ENCODE results near the gene PLXNA2. TPM values are rescaled to one million over a fixed set of nuclear protein-coding genes. Genes with fewer than 3 reads are reported as not detected.

PLXNA2 gene
- polyA plus RNA-seq, 2 of the 4 experiments (the other 2 are of a cell fraction), result 0.36 to 0.87 TPM

GRCh38 chr1:208118306-208118705 lies 125.9 kb downstream of the PLXNA2 start:
- Histone ChIP-seq H3K27ac (no peak overlapping the region), H3K4me2 (no peak overlapping the region), H3K9me3 (no peaks in the 10 kb centered on the region), H3K4me3 (no peak overlapping the region), H3K4me1 (peaks cover 10% of the 10 kb centered on the region)
- WGBS (ENCODE audit: missing lambda C conversion rate), result 42% methylated on average over 4 of the region's 5 CpGs
- ChIA-PET POLR2A (no interaction called here), CTCF (interaction anchor here (0.6 to 1.7 kb wide), 5 partner anchors 14 to 1132 kb away, joined by 3 to 9 read pairs (median 3); no protein-coding TSS in a partner anchor)
- no peak for TF ChIP-seq POLR2A (IDR thresholded peaks at IDR 0.05; ENCODE audit: low read length)
- TF ChIP-seq CTCF (IDR thresholded peaks at IDR 0.05), result no peak
- no peak for TF ChIP-seq E2F6 (IDR thresholded peaks at IDR 0.05; ENCODE audit: borderline replicate concordance, low read depth)
- no peak for TF ChIP-seq RFX5 (IDR thresholded peaks at IDR 0.05)
- TF ChIP-seq MYC (IDR thresholded peaks at IDR 0.05; ENCODE audit: borderline replicate concordance, low read length), result no peak
- TF ChIP-seq JUN (IDR thresholded peaks at IDR 0.05), result no peak
- TF ChIP-seq ZNF302 (CRISPR knock-in tag; IDR thresholded peaks at IDR 0.05), result no peak
- TF ChIP-seq BHLHE40 (IDR thresholded peaks at IDR 0.05; ENCODE audit: low read depth, low read length), result no peak
- no peak for TF ChIP-seq NR3C1 (IDR thresholded peaks at IDR 0.05)
- TF ChIP-seq JUNB (IDR thresholded peaks at IDR 0.05), result no peak
- TF ChIP-seq ELK1 (IDR thresholded peaks at IDR 0.05; ENCODE audit: low read depth, low read length), result no peak
- TF ChIP-seq FOSB (CRISPR knock-in tag; IDR thresholded peaks at IDR 0.05), result no peak
- no peak for TF ChIP-seq KDM1A (IDR thresholded peaks at IDR 0.05; ENCODE audit: low read depth)
- no peak for TF ChIP-seq HOXB13 (CRISPR knock-in tag; IDR thresholded peaks at IDR 0.05; ENCODE audit: low read depth)
- TF ChIP-seq ZSCAN20 (CRISPR knock-in tag; IDR thresholded peaks at IDR 0.05), result no peak
- TF ChIP-seq NFE2L2 (conservative IDR thresholded peaks at IDR 0.05; ENCODE audit: low read length), result no peak
- TF ChIP-seq MAFK (IDR thresholded peaks at IDR 0.05; ENCODE audit: partially characterized antibody), result no peak
- TF ChIP-seq NPAS2 (CRISPR knock-in tag; IDR thresholded peaks at IDR 0.05; ENCODE audit: borderline replicate concordance), result no peak
- no peak for TF ChIP-seq ATOH8 (CRISPR knock-in tag; IDR thresholded peaks at IDR 0.05; ENCODE audit: low read depth)
- ATAC-seq (no peak), FAIRE-seq (no peak), DNase-seq (ENCODE audit: low read depth in 1 of 2, low spot score in 1 of 2) (no peak)

- ChIA-PET CTCF (interaction anchor here (0.6 to 1.7 kb wide), 5 partner anchors 15 to 1132 kb away, joined by 3 to 9 read pairs (median 3); no protein-coding TSS in a partner anchor), POLR2A (no interaction called here)
- no peak for TF ChIP-seq MAX (IDR thresholded peaks at IDR 0.05)
- TF ChIP-seq EHMT2 (IDR thresholded peaks at IDR 0.05; ENCODE audit: low read depth), result no peak
- no peak for TF ChIP-seq REST (IDR thresholded peaks at IDR 0.05)
- no peak for TF ChIP-seq RNF2 (IDR thresholded peaks at IDR 0.05; ENCODE audit: borderline replicate concordance, low read depth)
- no peak for TF ChIP-seq CHD4 (IDR thresholded peaks at IDR 0.05; ENCODE audit: borderline replicate concordance)
- TF ChIP-seq RFX5 (IDR thresholded peaks at IDR 0.05), result no peak
- TF ChIP-seq USF2 (IDR thresholded peaks at IDR 0.05), result no peak
- peaks cover 10% of the 10 kb centered on the region for H3K4me1 ChIP-seq
- no peak overlapping the region for H3K4me2 ChIP-seq
- FAIRE-seq, result no peak
- 70% methylated on average over 4 of the region's 4 CpGs for WGBS (ENCODE audit: missing lambda C conversion rate)
- DNase-seq (ENCODE audit: low read depth in 1 of 2, low spot score in 1 of 2), result no peak
- no peak overlapping the region for H3K4me3 ChIP-seq
- no peak overlapping the region for H3K27ac ChIP-seq
- H3K9me3 ChIP-seq, result no peaks in the 10 kb centered on the region
- no peak for ATAC-seq
Measured at GRCh38 chr1:208117826-208118225, 126.4 kb downstream of the PLXNA2 start.
